ENCODE data around the gene ADAMTSL2.

The ADAMTSL2 gene

DNA sequence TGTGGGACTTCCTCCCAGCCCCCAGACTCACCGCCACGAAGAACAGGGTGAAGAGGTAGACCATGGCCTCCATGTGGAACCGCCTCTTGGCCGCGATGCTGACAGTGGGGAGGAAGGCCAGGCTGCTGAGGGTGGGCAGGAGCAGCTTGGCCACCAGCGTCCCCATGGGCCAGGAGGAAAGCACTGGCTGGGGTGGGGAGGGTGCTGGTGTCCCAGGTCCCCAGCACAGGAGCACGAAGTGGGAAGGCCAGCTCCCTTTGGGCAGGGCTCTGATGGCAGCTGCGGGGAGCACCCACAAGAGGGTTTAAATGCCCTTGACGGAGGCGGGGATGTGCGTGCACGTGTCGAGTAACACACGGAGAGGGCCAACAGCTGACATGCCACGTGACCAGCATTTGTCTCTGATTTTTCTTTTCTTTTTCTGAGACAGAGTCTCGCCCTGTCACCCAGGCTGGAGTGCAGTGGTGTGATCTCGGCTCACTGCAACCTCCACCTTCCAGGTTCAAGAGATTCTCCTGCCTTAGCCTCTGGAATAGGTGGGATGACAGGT lies 9.8 kb upstream of the ADAMTSL2 start, which contains the start of gene MYMK:
Gene MYMK, minus strand, starts transcription at position 281 of the 550 bp plus-strand sequence. Its CDS starts 115 bp downstream, at position 166.
- no peak within 1 kb of the TSS for H3K4me3 ChIP-seq (replicated peaks; ENCODE audit: low read depth, low read length)
- DNase-seq (ENCODE audit: extremely low read depth, low read depth), result no peak
- TF ChIP-seq, protein P1, sequence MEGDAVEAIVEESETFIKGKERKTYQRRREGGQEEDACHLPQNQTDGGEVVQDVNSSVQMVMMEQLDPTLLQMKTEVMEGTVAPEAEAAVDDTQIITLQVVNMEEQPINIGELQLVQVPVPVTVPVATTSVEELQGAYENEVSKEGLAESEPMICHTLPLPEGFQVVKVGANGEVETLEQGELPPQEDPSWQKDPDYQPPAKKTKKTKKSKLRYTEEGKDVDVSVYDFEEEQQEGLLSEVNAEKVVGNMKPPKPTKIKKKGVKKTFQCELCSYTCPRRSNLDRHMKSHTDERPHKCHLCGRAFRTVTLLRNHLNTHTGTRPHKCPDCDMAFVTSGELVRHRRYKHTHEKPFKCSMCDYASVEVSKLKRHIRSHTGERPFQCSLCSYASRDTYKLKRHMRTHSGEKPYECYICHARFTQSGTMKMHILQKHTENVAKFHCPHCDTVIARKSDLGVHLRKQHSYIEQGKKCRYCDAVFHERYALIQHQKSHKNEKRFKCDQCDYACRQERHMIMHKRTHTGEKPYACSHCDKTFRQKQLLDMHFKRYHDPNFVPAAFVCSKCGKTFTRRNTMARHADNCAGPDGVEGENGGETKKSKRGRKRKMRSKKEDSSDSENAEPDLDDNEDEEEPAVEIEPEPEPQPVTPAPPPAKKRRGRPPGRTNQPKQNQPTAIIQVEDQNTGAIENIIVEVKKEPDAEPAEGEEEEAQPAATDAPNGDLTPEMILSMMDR (IDR thresholded peaks at IDR 0.05; ENCODE audit: low read depth, low read length, missing control alignments), result no peak

DNA sequence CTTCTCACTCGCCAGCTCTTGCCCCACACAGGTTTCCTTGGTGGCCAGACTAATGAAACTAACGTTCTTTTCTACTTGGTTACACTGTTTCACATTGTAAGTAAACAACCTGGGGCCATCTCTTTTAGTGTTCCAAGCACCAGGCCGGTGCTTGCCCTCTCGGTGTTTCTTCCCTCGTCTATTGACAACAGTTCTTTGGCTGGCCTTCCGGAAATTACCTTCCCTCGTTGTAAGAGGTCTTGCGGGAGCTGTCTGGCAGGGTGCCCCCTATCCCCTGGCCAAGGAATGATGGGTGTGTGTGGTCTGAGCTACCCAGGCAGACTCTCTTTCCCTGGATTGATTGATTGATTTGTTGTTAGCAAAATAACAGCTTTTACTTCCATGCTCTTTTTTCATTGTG lies 8.8 kb upstream of the ADAMTSL2 start:
- TF ChIP-seq, protein P1 (IDR thresholded peaks at IDR 0.05; ENCODE audit: low read depth, low read length, missing control alignments), result no peak

DNA sequence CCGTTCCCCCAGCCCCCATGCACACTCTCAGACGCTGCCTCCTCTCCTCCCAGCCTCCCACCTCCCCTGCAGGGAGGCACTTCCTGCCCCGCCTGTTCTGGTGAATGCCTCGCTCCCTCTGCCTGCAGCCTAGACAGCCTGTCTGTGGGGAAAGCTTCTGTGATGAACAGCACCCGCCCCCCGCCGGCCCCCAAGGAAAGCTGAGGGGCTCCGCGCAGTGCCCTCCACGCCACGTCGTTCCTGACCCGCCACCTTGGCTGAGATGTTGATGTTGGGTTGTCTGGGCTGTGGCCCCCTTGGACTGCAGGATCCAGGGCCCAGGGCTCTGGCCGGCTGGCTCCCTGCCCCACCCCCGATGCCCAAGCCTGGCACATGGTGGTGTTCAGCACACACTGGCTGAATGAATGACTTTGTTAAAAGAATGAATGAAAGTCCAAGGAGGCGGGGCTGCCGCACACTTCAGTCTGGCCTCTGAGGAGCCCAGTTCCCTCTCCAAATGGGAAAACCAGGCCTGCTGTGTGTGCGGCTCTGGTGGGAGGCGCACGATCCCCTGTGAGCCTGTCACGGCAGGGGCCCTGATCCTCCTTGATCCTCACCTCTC lies 7.7 kb upstream of the ADAMTSL2 start:
- TF ChIP-seq, protein P1 (IDR thresholded peaks at IDR 0.05; ENCODE audit: low read depth, low read length, missing control alignments), result no peak
- no peak overlapping the region for H3K4me3 ChIP-seq (replicated peaks; ENCODE audit: low read depth, low read length)
- DNase-seq (ENCODE audit: extremely low read depth, low read depth), result no peak

More for the DNA sequence above, 8.8 kb upstream of the ADAMTSL2 start:
- H3K4me3 ChIP-seq (replicated peaks; ENCODE audit: low read depth, low read length), result no peak overlapping the region
- DNase-seq (ENCODE audit: extremely low read depth, low read depth), result no peak

DNA sequence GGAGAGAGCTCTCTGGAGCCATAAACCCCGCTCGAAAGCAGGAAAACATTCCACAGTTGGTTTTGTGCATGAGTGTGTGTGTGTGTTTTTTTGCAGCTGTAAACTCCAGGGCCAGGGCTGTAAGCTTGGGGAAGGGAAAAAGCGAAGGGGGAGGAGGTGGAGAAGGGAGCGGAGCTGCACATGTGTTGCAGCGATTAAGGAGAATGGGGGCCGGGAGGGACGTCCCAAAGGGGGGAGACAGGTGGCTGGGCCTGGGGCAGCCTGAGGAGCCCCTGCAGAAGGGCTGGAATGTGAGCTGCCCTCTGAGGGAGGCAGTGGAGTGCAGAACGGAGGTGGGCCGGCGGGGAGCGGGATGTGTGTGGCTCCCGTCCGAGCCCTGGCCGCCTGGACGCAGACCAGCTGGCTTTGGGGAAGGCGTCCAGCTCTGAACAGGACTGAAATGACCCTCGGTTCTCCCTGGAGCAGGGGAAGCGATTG lies 7.0 kb upstream of the ADAMTSL2 start:
- no peak for DNase-seq (ENCODE audit: extremely low read depth, low read depth)
- TF ChIP-seq, protein P1 (IDR thresholded peaks at IDR 0.05; ENCODE audit: low read depth, low read length, missing control alignments), result no peak
- H3K4me3 ChIP-seq (replicated peaks; ENCODE audit: low read depth, low read length), result no peak overlapping the region

DNA sequence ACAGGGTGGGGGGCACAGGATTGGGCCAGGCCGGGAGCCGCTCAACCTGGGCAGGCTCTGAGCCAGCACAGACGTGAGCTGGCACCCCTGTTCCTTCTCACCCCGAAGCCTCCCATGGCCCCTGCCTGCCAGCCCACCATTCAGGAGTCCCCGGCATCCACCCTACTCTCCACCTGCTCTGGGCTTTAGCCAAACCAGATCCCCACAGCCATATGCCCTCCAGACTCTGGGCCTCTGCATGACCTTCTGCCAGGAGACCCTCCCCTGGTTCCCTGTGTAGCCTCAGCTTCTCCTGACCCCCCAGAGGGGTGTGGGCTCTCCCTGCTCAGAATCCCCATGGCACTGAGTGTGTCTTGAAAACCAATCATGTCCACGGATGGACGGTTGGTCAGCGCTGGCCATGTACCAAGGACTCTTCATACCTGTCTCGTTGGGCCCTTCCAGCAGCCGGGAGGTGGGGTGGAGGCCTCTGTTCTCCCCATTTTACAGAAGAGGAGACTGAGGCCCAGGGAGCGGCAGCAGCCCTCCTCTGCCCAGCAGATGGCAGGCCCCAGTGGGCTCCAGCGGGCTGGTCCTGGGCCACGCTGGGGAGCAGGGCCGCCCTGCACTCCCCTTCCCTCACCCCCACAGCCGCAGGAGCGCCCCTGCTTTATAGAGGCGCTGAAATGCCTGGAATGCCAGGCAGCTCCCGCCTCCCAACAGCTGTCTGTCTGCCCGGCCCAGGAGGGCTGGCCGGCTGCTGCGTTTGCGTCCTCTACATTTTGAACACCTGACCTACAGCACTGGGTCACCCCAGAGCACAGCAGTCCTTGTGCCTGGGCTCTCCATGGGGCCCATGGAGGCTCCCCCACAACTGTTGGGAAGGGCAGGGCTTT lies 6.3 kb upstream of the ADAMTSL2 start:
- H3K4me3 ChIP-seq (replicated peaks; ENCODE audit: low read depth, low read length), result no peak overlapping the region
- TF ChIP-seq, protein P1 (IDR thresholded peaks at IDR 0.05; ENCODE audit: low read depth, low read length, missing control alignments), result no peak
- DNase-seq (ENCODE audit: extremely low read depth, low read depth), result no peak

DNA sequence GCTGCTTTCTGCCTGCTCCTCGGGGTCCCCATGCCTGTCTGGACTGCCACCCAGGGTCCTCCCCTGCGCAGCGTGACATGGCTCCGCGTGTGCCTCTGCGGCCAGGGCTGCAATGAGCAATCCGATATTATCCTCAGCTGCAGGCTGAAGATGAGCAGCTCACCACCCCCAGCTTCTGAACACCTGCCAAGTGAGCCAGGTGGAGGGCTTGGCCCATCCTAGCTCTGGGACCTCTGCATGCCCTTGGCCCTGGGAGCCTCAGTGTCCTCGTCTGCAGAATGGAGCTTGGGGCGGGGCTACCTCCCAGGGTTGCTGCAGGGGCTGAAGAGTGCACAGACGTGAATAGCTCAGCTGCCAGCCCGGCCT lies 5.6 kb upstream of the ADAMTSL2 start:
- H3K4me3 ChIP-seq (replicated peaks; ENCODE audit: low read depth, low read length), result no peak overlapping the region
- TF ChIP-seq, protein P1 (IDR thresholded peaks at IDR 0.05; ENCODE audit: low read depth, low read length, missing control alignments), result no peak
- no peak for DNase-seq (ENCODE audit: extremely low read depth, low read depth)

Data from HFF-Myc (cell line).